ENCODE data around the gene FAM83C.
"Not testable (repeated sequence)": the region's sequence is repeated elsewhere in the genome, so short reads cannot be mapped to it uniquely, and the experiment has no call there.

FAM83C gene

DNA sequence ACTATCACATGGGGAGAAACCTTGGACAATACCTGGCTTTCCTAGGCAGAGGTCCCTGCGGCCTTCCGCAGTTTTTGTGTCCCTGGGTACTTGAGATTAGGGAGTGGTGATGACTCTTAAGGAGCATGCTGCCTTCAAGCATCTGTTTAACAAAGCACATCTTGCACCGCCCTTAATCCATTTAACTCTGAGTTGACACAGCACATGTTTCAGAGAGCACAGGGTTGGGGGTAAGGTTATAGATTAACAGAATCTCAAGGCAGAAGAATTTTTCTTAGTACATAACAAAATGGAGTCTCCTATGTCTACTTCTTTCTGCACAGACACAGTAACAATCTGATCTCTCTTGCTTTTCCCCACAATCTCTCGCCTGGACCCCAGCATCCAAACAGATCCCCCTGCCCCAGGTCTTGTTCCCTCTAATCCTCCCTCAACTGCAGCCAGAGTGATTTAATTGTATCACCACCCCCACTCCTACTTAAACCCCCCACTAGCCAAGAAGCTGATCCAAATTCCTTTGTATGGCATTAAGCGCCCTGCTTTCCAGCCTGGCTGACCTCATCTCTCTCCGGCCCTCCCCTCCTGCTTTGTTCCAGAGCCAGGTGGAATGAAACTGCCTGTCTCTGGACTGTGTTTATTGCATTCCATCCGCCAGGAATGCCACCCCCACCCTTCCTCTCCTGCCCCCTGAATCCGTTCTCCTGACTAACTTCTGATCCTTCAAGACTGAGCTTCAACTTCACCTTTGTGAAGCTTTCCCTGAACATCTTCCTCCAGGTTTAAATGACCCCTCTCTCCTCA lies 29.3 kb downstream of the FAM83C start:
- DNase-seq, result not testable (repeated sequence)

- not testable (repeated sequence) for DNase-seq
Measured at GRCh38 chr20:35262321-35262720, 29.9 kb downstream of the FAM83C start.

- DNase-seq, result no peak
Measured at GRCh38 chr20:35260426-35260825, 31.8 kb downstream of the FAM83C start.

- DNase-seq, result no peak
Measured at GRCh38 chr20:35257175-35257909, 34.9 kb downstream of the FAM83C start.

DNA sequence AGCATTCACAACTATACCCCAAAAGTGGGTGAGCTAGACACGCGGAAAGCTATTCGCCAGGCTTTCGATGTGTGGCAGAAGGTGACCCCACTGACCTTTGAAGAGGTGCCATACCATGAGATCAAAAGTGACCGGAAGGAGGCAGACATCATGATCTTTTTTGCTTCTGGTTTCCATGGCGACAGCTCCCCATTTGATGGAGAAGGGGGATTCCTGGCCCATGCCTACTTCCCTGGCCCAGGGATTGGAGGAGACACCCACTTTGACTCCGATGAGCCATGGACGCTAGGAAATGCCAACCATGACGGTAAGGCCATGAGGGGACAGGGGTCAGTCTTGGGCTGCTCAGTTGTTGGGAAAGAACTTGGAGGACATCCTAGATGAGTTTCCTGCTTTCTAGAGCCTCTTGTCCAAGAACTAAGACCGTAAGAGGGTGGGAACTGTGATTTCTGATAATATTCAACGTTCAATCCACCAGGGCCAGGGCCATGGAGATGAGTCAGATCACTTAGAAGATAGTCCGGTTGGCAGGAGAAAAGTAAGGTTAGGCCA lies 37.7 kb downstream of the FAM83C start:
- DNase-seq, result no peak

DNA sequence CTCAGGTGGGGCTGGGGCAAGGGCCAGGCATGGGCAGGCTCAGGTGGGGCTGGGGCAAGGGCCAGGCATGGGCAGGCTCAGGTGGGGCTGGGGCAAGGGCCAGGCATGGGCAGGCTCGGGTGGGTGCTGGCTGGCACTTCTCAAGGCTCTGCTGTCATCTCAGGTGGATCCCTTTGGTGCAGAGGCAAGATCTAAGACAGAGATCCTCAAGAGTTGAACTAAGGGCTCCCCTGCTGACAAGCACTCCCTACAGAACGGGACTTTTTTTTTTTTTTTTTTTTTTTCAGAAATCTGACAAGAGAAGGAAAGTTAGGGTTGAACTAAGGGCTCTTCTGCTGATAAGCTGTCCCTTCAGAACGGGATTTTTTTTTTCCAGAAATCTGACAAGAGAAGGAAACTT lies 39.2 kb downstream of the FAM83C start:
- DNase-seq, result no peak

GRCh38 chr20:35252598-35252997 lies 39.6 kb downstream of the FAM83C start:
- DNase-seq, result not testable (repeated sequence)

GRCh38 chr20:35252037-35252461 lies 40.2 kb downstream of the FAM83C start:
- peak; percentile 64 for DNase-seq

DNA sequence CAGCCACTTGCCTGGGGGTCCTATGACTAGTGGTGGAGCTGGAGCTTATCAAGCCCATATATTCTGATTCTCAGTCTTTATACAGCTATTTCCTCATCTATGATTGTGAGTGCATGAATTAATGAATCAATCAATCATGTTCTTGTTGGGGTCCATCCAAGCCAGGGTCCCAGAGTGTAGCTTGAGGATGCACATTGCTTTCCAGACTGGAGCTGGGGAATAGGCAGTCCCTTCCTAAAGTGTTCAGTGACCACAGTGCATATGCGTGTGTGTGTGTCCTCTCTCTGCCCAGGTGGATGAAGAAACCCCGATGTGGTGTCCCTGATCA lies 40.6 kb downstream of the FAM83C start:
- DNase-seq, result no peak

DNA sequence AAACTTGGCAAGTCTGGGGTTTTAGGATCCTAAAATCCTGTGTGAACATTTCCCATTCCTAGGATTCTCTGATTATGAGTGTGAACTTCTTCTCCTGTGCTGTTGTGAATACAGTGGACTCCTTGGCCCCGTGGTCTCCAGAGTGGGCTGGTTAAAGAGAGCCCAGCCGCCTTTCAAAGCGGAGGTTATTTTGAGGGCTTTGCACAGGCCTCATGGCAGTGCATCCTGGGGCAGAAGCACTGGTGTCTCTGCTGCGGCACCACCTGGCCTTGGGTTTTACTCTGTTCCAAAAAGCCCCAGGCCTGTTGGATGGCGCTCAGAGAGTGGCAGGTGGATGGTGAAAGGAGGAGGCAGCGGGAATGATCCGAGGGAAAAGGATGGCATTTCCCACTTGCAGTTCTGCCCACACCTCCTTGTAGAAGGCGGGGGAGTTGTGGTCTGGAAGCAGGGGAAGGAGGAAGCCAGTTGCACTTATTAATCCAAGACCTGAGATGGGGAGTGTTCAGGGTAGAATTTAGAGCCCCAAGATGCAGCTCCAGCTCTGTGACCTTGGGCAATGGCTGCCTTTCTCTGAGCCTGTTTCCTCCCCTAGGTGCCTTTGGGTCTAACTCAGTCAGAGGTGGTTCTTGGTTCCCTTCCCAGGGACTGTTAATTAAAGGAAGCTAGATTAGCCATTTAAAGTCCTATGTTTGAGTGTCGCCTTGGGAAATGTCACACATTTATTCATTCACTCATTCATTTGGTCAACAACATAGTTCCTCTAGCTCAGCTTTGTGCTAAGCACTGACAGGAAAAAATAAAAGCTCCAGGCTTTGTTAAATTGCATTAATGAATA lies 43.4 kb downstream of the FAM83C start:
- no peak for DNase-seq

DNA sequence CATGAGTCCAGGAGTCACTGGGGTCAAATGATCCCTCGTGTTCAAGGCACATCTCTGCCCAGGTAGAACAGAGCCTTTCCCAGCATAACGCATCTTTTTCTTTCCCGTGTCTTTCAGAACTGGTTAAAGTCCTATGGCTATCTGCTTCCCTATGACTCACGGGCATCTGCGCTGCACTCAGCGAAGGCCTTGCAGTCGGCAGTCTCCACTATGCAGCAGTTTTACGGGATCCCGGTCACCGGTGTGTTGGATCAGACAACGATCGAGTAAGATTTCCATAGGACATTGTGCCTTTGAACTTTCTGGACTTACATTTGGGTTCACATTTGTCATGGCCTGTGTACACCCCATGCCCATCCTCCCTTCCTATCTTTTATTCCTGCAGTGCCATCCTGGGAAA lies 45.5 kb downstream of the FAM83C start:
- DNase-seq, result no peak

- DNase-seq, result no peak
Measured at GRCh38 chr20:35243986-35244385, 48.2 kb downstream of the FAM83C start.

GRCh38 chr20:35243317-35243716 lies 48.9 kb downstream of the FAM83C start:
- no peak for DNase-seq

DNA sequence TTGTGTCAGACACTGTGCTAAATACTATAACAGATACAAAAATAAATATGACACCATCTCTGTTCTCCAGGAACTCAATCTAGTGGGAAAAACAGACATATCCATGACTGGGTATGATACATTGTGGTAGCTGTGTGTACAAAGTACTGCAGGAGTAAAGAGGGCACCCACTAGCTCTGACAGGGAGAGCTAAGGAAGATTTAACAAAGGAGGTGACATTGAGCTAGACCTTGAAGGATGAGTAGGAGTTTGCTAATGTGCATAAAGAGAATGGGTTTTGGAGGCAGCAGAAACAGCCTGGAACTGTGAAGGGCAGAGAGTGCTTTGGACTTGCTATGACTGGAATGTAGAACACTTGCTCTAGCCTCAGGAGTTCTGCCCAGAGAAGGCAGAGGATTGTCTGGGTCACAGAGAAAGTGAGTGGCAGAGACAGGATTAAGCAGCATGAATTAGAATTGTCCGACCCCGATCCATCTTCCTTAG lies 51.4 kb downstream of the FAM83C start:
- DNase-seq, result no peak

DNA sequence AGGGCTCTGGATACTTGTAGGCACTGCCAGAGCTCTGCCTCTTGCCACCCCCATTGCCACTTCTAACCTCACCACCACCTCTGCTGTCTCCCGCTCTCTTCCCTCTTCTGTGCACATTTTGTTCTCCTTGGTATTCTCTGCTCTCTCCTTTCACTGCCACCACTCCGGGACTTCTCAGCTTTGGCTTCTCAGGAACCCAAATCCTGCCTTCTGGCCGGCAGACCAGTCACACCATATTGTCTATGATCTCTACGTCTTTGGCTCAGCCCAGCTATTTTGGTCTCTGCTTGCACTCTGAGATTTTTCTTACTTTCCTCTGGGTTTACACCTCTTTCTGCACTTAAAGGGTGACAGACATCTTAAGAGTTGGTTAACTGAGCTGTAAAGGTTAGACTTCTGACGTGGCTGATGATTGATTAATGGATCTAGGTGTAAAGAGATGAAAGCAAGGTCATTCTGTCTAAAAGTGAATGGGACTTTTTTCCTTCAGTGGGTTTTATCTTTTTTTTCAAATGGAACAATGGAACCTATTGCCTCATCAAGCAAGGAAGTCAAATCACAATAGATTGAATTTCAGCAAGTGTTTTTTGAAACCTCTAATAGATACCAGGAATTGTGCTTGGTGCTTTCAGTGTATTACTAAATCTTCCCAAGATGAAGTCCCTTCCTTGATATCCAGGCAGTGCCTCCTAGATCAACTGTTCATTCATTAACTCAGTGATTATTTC lies 52.0 kb downstream of the FAM83C start:
- DNase-seq, result no peak

GRCh38 chr20:35238735-35239134 lies 53.5 kb downstream of the FAM83C start:
- DNase-seq, result no peak

- no peak for DNase-seq
Measured at GRCh38 chr20:35238170-35238569, 54.1 kb downstream of the FAM83C start.

- no peak for DNase-seq
Measured at GRCh38 chr20:35237486-35237885, 54.7 kb downstream of the FAM83C start.

- no peak for DNase-seq
Measured at GRCh38 chr20:35235881-35236280, 56.3 kb downstream of the FAM83C start.
